GM21515 (cell line): Measurements from ENCODE around the gene GARNL3.

ENCODE experiments used
- ATAC-seq: cut with Tn5 transposase; IDR thresholded peaks from one replicate; pipeline ENCODE4 v1.9.1; 2021; ENCODE audit not compliant: unreplicated experiment

Gene GARNL3

GRCh38 chr9:127397646-127398274, 133.2 kb downstream of the GARNL3 start:
- no peak for ATAC-seq

GRCh38 chr9:127398275-127398647, 133.7 kb downstream of the GARNL3 start:
- no peak for ATAC-seq

- no peak for ATAC-seq
These were observed 134.3 kb downstream of the GARNL3 start for GRCh38 chr9:127398715-127399400.

GRCh38 chr9:127399736-127400269, 135.2 kb downstream of the GARNL3 start:
- ATAC-seq = no peak

GRCh38 chr9:127402401-127403090, 138.0 kb downstream of the GARNL3 start:
- no peak for ATAC-seq

GRCh38 chr9:127403507-127404192, 139.1 kb downstream of the GARNL3 start:
- ATAC-seq = no peak

- no peak for ATAC-seq
These were observed 140.1 kb downstream of the GARNL3 start for GRCh38 chr9:127404631-127405030.

- ATAC-seq = no peak
These were observed 141.0 kb downstream of the GARNL3 start for GRCh38 chr9:127405344-127406125.

GRCh38 chr9:127406799-127407491, 142.4 kb downstream of the GARNL3 start:
- no peak for ATAC-seq

GRCh38 chr9:127407492-127407843, 142.9 kb downstream of the GARNL3 start:
- no peak for ATAC-seq

- no peak for ATAC-seq
These were observed 146.5 kb downstream of the GARNL3 start for GRCh38 chr9:127411122-127411521.

GRCh38 chr9:127415141-127415540, 150.6 kb downstream of the GARNL3 start:
- ATAC-seq = no peak

- no peak for ATAC-seq
These were observed 151.1 kb downstream of the GARNL3 start for GRCh38 chr9:127415657-127416056.

GRCh38 chr9:127417131-127418036, 152.8 kb downstream of the GARNL3 start:
- no peak for ATAC-seq

- no peak for ATAC-seq
These were observed 153.5 kb downstream of the GARNL3 start for GRCh38 chr9:127418037-127418471.

- ATAC-seq = no peak
These were observed 154.8 kb downstream of the GARNL3 start for GRCh38 chr9:127419348-127419747.

GRCh38 chr9:127421057-127421456, 156.5 kb downstream of the GARNL3 start:
- ATAC-seq = no peak

GRCh38 chr9:127422133-127422782, 157.7 kb downstream of the GARNL3 start:
- no peak for ATAC-seq
